DOHH2 (cell line): ENCODE results near the gene CADPS.

ENCODE experiments used
- EZH2phosphoT487 ChIP-seq: fragments of 200-600 bp; sonication (generic); IDR thresholded peaks from 2 replicates; pipeline ENCODE4 v1.6.1; 2017; ENCODE audit warnings: borderline replicate concordance, mild to moderate bottlenecking, antibody characterized with exemption, low read length, moderate library complexity, mixed read lengths
- TF ChIP-seq, protein P1 (sequence below): fragments of 200-600 bp; sonication (generic); IDR thresholded peaks from one replicate; pipeline ENCODE4 v1.5.1; 2014; ENCODE audit warnings: antibody characterized with exemption, mild to moderate bottlenecking, low read depth, low read length; ENCODE audit not compliant: poor library complexity, severe bottlenecking

GRCh38 chr3:62453448-62453847, 421.8 kb downstream of the CADPS start:
- TF ChIP-seq, protein P1, sequence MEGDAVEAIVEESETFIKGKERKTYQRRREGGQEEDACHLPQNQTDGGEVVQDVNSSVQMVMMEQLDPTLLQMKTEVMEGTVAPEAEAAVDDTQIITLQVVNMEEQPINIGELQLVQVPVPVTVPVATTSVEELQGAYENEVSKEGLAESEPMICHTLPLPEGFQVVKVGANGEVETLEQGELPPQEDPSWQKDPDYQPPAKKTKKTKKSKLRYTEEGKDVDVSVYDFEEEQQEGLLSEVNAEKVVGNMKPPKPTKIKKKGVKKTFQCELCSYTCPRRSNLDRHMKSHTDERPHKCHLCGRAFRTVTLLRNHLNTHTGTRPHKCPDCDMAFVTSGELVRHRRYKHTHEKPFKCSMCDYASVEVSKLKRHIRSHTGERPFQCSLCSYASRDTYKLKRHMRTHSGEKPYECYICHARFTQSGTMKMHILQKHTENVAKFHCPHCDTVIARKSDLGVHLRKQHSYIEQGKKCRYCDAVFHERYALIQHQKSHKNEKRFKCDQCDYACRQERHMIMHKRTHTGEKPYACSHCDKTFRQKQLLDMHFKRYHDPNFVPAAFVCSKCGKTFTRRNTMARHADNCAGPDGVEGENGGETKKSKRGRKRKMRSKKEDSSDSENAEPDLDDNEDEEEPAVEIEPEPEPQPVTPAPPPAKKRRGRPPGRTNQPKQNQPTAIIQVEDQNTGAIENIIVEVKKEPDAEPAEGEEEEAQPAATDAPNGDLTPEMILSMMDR: no peak
- no peak for TF ChIP-seq EZH2phosphoT487
